ENCODE results near the gene PTGR2.

GRCh38 chr14:73877790-73878189, 26.2 kb downstream of the PTGR2 start:
- TF ChIP-seq MYC (IDR thresholded peaks at IDR 0.05; ENCODE audit: low read depth, low read length) (no peak), CTCF (IDR thresholded peaks at IDR 0.05; ENCODE audit: extremely low read depth in 1 of 2, insufficient read depth in 1 of 2, low read depth in 1 of 2, low read length in 2 of 2) (no peak), POLR2A (IDR thresholded peaks at IDR 0.05; ENCODE audit: low read depth, low read length) (no peak), JUN (IDR thresholded peaks at IDR 0.05; ENCODE audit: borderline replicate concordance, insufficient read depth, insufficient read length, low read depth) (no peak), POLR2AphosphoS5 (IDR thresholded peaks at IDR 0.05; ENCODE audit: insufficient read depth, low read depth, low read length) (no peak)

All from endothelial cell of umbilical vein (primary cell).